Adrenal gland (tissue), 12 donors: Measurements from ENCODE around the gene ARHGAP4. TPM values are rescaled to one million over a fixed set of nuclear protein-coding genes. Genes with fewer than 3 reads are reported as not detected.

Experiments
- DNase-seq, 7 donors: peaks; one replicate each; pipeline ENCODE4 v3.0.0-alpha.2; 2019 to 2020
- H3K27ac ChIP-seq, 5 donors: fragments of 200-600 bp; sonication (generic) in 4 of 5; 1 replicate in 3 of 5; 2 replicates in 2 of 5; pipeline versions ENCODE4 v1.5.1 to v1.8.0; 2016 to 2020; ENCODE audit warnings: mild to moderate bottlenecking in 1 of 5
- H3K27me3 ChIP-seq: fragments of 200-600 bp; 2 replicates; pipeline ENCODE4 v1.8.0; 2021
- H3K36me3 ChIP-seq, 2 donors: fragments of 200-600 bp; replicated peaks in 1 of 2; 1 replicate in 1 of 2; 2 replicates in 1 of 2; pipeline versions ENCODE4 v1.5.1 to v1.8.0; 2018 to 2022
- H3K4me1 ChIP-seq, 2 donors: fragments of 200-600 bp; replicated peaks in 1 of 2; 1 replicate in 1 of 2; 2 replicates in 1 of 2; pipeline versions ENCODE4 v1.5.1 to v1.8.0; 2018 to 2021
- H3K4me3 ChIP-seq, 4 donors: fragments of 200-600 bp; sonication (generic) in 3 of 4; one replicate each; pipeline ENCODE4 v1.5.1; 2016 to 2018
- H3K9me3 ChIP-seq, 3 donors: fragments of 200-600 bp; sonication (generic) in 1 of 3; replicated peaks in 1 of 3; 1 replicate in 2 of 3; 2 replicates in 1 of 3; pipeline versions ENCODE4 v1.5.1 to v1.8.0; 2016 to 2021
- CTCF ChIP-seq, 6 experiments: fragments of 450-650 bp in 4 of 6; fragments of 200-600 bp in 2 of 6; sonication (generic) in 1 of 6; IDR thresholded peaks; 1 replicate in 5 of 6; 2 replicates in 1 of 6; pipeline versions ENCODE4 v1.5.1 to v1.8.0; 2016 to 2021; ENCODE audit warnings: antibody characterized with exemption in 6 of 6, mild to moderate bottlenecking in 2 of 6, moderate library complexity in 1 of 6
- POLR2A ChIP-seq, 2 donors: fragments of 450-650 bp; IDR thresholded peaks; one replicate each; pipeline ENCODE4 v1.6.1; 2017; ENCODE audit warnings: antibody characterized with exemption in 2 of 2, mild to moderate bottlenecking in 2 of 2, moderate library complexity in 1 of 2
- WGBS, 4 donors: extraction: QIAGEN DNeasy Blood & Tissue Kit in 2 of 4; methylation state at CpG; one replicate each; pipeline versions ENCODE4 v1.1.5 to v1.1.7; 2013 to 2017; 5-methylcytosine and 5-hydroxymethylcytosine counted together
- intact Hi-C, 2 donors: fragments of 100-400 bp; cut with DNase I; formaldehyde crosslinking; loops; one replicate each; pipeline versions ENCODE4 v1.14.1 to v1.15.0; 2022 to 2023
- polyA plus RNA-seq, 3 donors: library from polyadenylated mRNA; stranded (reverse); fragments of 200-250 nt in 2 of 3; fragments of 350-450 nt in 1 of 3; fragmentation: Illumina TruSeq in 1 of 3; extraction: RNeasy Lipid Tissue Mini Kit (QIAGEN cat#74804) in 1 of 3; gene quantifications; one replicate each; pipeline ENCODE4 v1.2.3, GENCODE V29; 2013 to 2014
- total RNA-seq, 9 donors: library from RNA; depleted of rRNA in 4 of 9; stranded (reverse); fragments of >200 nt in 4 of 9; fragments of 120-200 nt in 1 of 9; fragmentation: NEBNext Ultra II Directional in 1 of 9; extraction: Animal tissue kit (Norgen Biotek cat#: 25700) in 1 of 9; gene quantifications; one replicate each; pipeline versions ENCODE4 v1.1.0 to v1.2.4, GENCODE V29; 2013 to 2023
- donor health status: healthy with polysubstance abuse.
- donor health status: Bipolar disorder and iron deficiency.
- donor health status: DM: yes; HTN: yes; CAD: no.
- donor health status: DM: no; HTN: no; CAD: no.
- donor health status: DM: no; HTN: no; CAD: no.
- donor health status: DM: yes; HTN: yes; CAD: no.

Gene ARHGAP4
- total and polyA plus RNA-seq, 12 donors = 1.5 to 316 (median 46.0) TPM

GRCh38 chrX:153869473-153870287 lies 56.4 kb downstream of the ARHGAP4 start:
- TF ChIP-seq POLR2A (IDR thresholded peaks at IDR 0.05) (no peak), CTCF (IDR thresholded peaks at IDR 0.05) (no peak)
- Histone ChIP-seq H3K4me1 (no peaks in the 10 kb centered on the region), H3K27ac (no peak overlapping the region), H3K27me3 (peaks cover 16% of the 10 kb centered on the region), H3K4me3 (no peak overlapping the region), H3K9me3 (no peaks in the 10 kb centered on the region), H3K36me3 (no peaks in the 10 kb centered on the region)
- 87 to 93% (median 90%) methylated on average over 5 to 31 of the region's 31 CpGs for WGBS, 4 donors
- intact Hi-C loops = no loop called here
- DNase-seq = no peak

GRCh38 chrX:153868576-153869472 lies 57.2 kb downstream of the ARHGAP4 start:
- no peak overlapping the region for H3K27ac ChIP-seq
- no peaks in the 10 kb centered on the region for H3K36me3 ChIP-seq
- H3K9me3 ChIP-seq = no peaks in the 10 kb centered on the region
- H3K4me1 ChIP-seq = no peaks in the 10 kb centered on the region
- no peak overlapping the region for H3K4me3 ChIP-seq
- WGBS, 4 donors = 88 to 93% (median 88%) methylated on average over 3 to 26 of the region's 26 CpGs
- intact Hi-C loops = no loop called here
- H3K27me3 ChIP-seq = peaks cover 19% of the 10 kb centered on the region
- no peak for TF ChIP-seq CTCF (IDR thresholded peaks at IDR 0.05)
- TF ChIP-seq POLR2A (IDR thresholded peaks at IDR 0.05) = no peak
- DNase-seq = no peak

- intact Hi-C loops = no loop called here
- peaks cover 30% of the 10 kb centered on the region for H3K27me3 ChIP-seq
- TF ChIP-seq POLR2A (IDR thresholded peaks at IDR 0.05) = no peak
- no peaks in the 10 kb centered on the region for H3K4me1 ChIP-seq
- H3K9me3 ChIP-seq = no peaks in the 10 kb centered on the region
- WGBS, 4 donors = 84 to 100% (median 92%) methylated on average over 1 to 13 of the region's 13 CpGs; no CpG with 5 or more reads in 1 of the 4 donors
- no peak overlapping the region for H3K27ac ChIP-seq
- no peak for DNase-seq
- H3K36me3 ChIP-seq = no peaks in the 10 kb centered on the region
- no peak overlapping the region for H3K4me3 ChIP-seq
These were observed 58.4 kb downstream of the ARHGAP4 start for GRCh38 chrX:153867671-153868070.

- no peak overlapping the region for H3K27ac ChIP-seq
- intact Hi-C loops = no loop called here
- no peaks in the 10 kb centered on the region for H3K36me3 ChIP-seq
- H3K4me3 ChIP-seq = no peak overlapping the region
- H3K9me3 ChIP-seq = no peaks in the 10 kb centered on the region
- WGBS, 4 donors = 60 to 79% (median 74%) methylated on average over 1 to 9 of the region's 9 CpGs
- TF ChIP-seq CTCF (IDR thresholded peaks at IDR 0.05) = no peak
- TF ChIP-seq POLR2A (IDR thresholded peaks at IDR 0.05) = no peak
- no peak for DNase-seq
- no peaks in the 10 kb centered on the region for H3K4me1 ChIP-seq
- peaks cover 31% of the 10 kb centered on the region for H3K27me3 ChIP-seq
These were observed 58.9 kb downstream of the ARHGAP4 start for GRCh38 chrX:153867139-153867538.
